GM12878 (cell line): ENCODE results near the gene CCDC159. TPM values are rescaled to one million over a fixed set of nuclear protein-coding genes. Genes with fewer than 3 reads are reported as not detected.

Experiments
- ATAC-seq: fragments of 200-7000 bp; cut with Tn5 transposase; 3 replicates; pipeline ENCODE4 v1.9.1; 2020; ENCODE audit warnings: mild to moderate bottlenecking, moderate library complexity
- BruUV-seq: library from RNA; stranded (reverse); fragments of 400-500 nt; replicated peaks from 2 replicates; lab custom pipeline; 2021; lab: Mats Ljungman, UMichigan
- CTCF ChIA-PET: fragments of 300-600 bp; sonication (Branson Sonifier 250); formaldehyde crosslinking; extraction: SDS; loops from one replicate; lab custom pipeline; 2021; ENCODE audit warnings: inconsistent platforms; lab: Yijun Ruan, JAX
- POLR2A ChIA-PET: fragments of 350-600 bp; formaldehyde crosslinking; extraction: SDS; loops from one replicate; lab custom pipeline; 2021; ENCODE audit warnings: inconsistent platforms; lab: Charles Lee
- RAD21 ChIA-PET: fragments of 300-600 bp; sonication (Branson Sonifier 250); formaldehyde crosslinking; loops from one replicate; lab custom pipeline; 2023; ENCODE audit warnings: antibody characterized with exemption; ENCODE audit not compliant: unreplicated experiment; lab: Charles Lee
- SMC1A ChIA-PET: fragments of 300-600 bp; sonication (Branson Sonifier 250); formaldehyde crosslinking; loops from one replicate; lab custom pipeline; 2023; ENCODE audit not compliant: unreplicated experiment, uncharacterized antibody; lab: Charles Lee
- DNase-seq: peaks from one replicate; pipeline ENCODE4 v3.0.0-alpha.2; 2011; ENCODE audit warnings: low read depth, low spot score
- FAIRE-seq: peaks from 3 replicates; lab custom pipeline; 2011; peaks lifted over from hg19 to GRCh38; lab: Jason Lieb, UNC
- H2AFZ ChIP-seq: 2 replicates; pipeline ENCODE4 v1.6.0; 2011; ENCODE audit warnings: low read depth, low read length, control low read depth; ENCODE audit not compliant: control insufficient read depth
- H3K27ac ChIP-seq: 2 replicates; pipeline ENCODE4 v1.5.1; 2011; ENCODE audit warnings: control low read depth; ENCODE audit not compliant: control insufficient read depth, insufficient read depth
- H3K27me3 ChIP-seq, 2 experiments: replicated peaks in 1 of 2; 2 replicates each; pipeline versions ENCODE4 v1.6.0 to v1.6.1; 2011; ENCODE audit warnings: low read length in 1 of 2; ENCODE audit not compliant: control insufficient read depth in 2 of 2, insufficient read depth in 2 of 2
- H3K36me3 ChIP-seq, 2 experiments: 2 replicates each; pipeline ENCODE4 v1.5.1; 2011; ENCODE audit warnings: low read length in 1 of 2; ENCODE audit not compliant: control insufficient read depth in 2 of 2, insufficient read depth in 2 of 2
- H3K4me1 ChIP-seq: 2 replicates; pipeline ENCODE4 v1.6.1; 2011; ENCODE audit warnings: mild to moderate bottlenecking, low read length, moderate library complexity, mixed read lengths; ENCODE audit not compliant: control insufficient read depth, insufficient read depth
- H3K4me2 ChIP-seq: 2 replicates; pipeline ENCODE4 v1.6.0; 2011; ENCODE audit warnings: control low read depth; ENCODE audit not compliant: control insufficient read depth, insufficient read depth
- H3K4me3 ChIP-seq: fragments of 200-600 bp; sonication (generic); 2 replicates; pipeline ENCODE4 v1.5.1; 2016
- H3K79me2 ChIP-seq: 2 replicates; pipeline ENCODE4 v1.6.0; 2011; ENCODE audit warnings: low read length; ENCODE audit not compliant: control insufficient read depth, insufficient read depth
- H3K9ac ChIP-seq: 2 replicates; pipeline ENCODE4 v1.8.0; 2011; ENCODE audit warnings: low read length, control low read depth, mixed read lengths; ENCODE audit not compliant: control insufficient read depth, insufficient read depth
- H3K9me3 ChIP-seq: replicated peaks from 3 replicates; pipeline ENCODE4 v1.5.1; 2011; ENCODE audit warnings: mild to moderate bottlenecking, low read length; ENCODE audit not compliant: control insufficient read depth, insufficient read depth
- H4K20me1 ChIP-seq: 2 replicates; pipeline ENCODE4 v1.6.0; 2011; ENCODE audit not compliant: control insufficient read depth, insufficient read depth
- CHD4 ChIP-seq: fragments of 200-600 bp; sonication (generic); IDR thresholded peaks from 2 replicates; pipeline ENCODE4 v1.6.1; 2016; ENCODE audit warnings: mild to moderate bottlenecking
- EP300 ChIP-seq, 2 experiments: fragments of 150-350 bp in 1 of 2; IDR thresholded peaks; 2 replicates each; pipeline ENCODE4 v1.6.1; 2011 to 2012; ENCODE audit warnings: low read depth in 2 of 2, low read length in 2 of 2, borderline replicate concordance in 1 of 2, improper control_type of control experiment in 1 of 2, inconsistent platforms in 1 of 2; ENCODE audit not compliant: control insufficient read depth in 1 of 2
- MTA3 ChIP-seq: IDR thresholded peaks from 2 replicates; pipeline ENCODE4 v1.6.1; 2012; ENCODE audit warnings: low read length, inconsistent platforms, borderline replicate concordance
- WGBS: methylation state at CpG from one replicate; pipeline ENCODE4 v1.1.6; 2016; ENCODE audit warnings: low lambda C conversion rate; ENCODE audit not compliant: insufficient replicate concordance, insufficient coverage; ENCODE audit errors: missing lambda C conversion rate; 5-methylcytosine and 5-hydroxymethylcytosine counted together
- in situ Hi-C: fragments of 300-500 bp; cut with MboI; formaldehyde crosslinking; loops from 9 replicates; pipeline ENCODE4 v1.14.3; 2018; ENCODE audit warnings: mixed read lengths
- intact Hi-C: fragments of 100-400 bp; cut with micrococcal nuclease; formaldehyde crosslinking; loops from one replicate; pipeline ENCODE4 v1.14.2; 2022; ENCODE audit not compliant: unreplicated experiment
- polyA plus RNA-seq, 11 experiments: library from polyadenylated mRNA; depleted of rRNA in 4 of 11; unstranded in 6 of 11; stranded (reverse) in 5 of 11; fragments of >200 nt; fragmentation: Nextera tagmentation in 4 of 11; fragmentation: Illumina TruSeq in 1 of 11; extraction: Ambion mirVana in 4 of 11; extraction: Trizol in 1 of 11; gene quantifications; 1 replicate in 1 of 11; 2 replicates in 10 of 11; pipeline versions ENCODE4 v1.2.1 to v1.2.3, GENCODE V29; 2011 to 2016; ENCODE audit warnings: inconsistent platforms in 2 of 11, missing spikeins in 2 of 11, low read depth in 1 of 11
- total RNA-seq, 4 experiments: library from RNA; depleted of rRNA in 3 of 4; stranded (reverse); fragments of >200 nt in 3 of 4; fragmentation: Illumina TruSeq in 1 of 4; extraction: Trizol in 1 of 4; gene quantifications; 2 replicates each; pipeline versions ENCODE4 v1.2.1 to v1.2.3, GENCODE V29; 2013 to 2021
- TF ChIP-seq, protein P1 (sequence below): IDR thresholded peaks from 2 replicates; pipeline ENCODE4 v1.6.1; 2012; ENCODE audit warnings: low read length, inconsistent platforms

Gene CCDC159
- total and polyA plus RNA-seq, 10 of the 15 experiments (the other 5 are each of a cell fraction or from before 2014, with no cell fraction given), result 0.61 to 14.7 (median 10.1) TPM

- POLR2A ChIA-PET, result interaction anchor here (0.7 kb wide), 1 partner anchor 160 kb away, joined by 3 read pairs; no protein-coding TSS in a partner anchor
- no peak for TF ChIP-seq EP300 (IDR thresholded peaks at IDR 0.05; ENCODE audit: borderline replicate concordance in 1 of 2, control insufficient read depth in 1 of 2, low read depth in 2 of 2, low read length in 2 of 2)
- no peak for TF ChIP-seq MTA3
- TF ChIP-seq, protein P1, sequence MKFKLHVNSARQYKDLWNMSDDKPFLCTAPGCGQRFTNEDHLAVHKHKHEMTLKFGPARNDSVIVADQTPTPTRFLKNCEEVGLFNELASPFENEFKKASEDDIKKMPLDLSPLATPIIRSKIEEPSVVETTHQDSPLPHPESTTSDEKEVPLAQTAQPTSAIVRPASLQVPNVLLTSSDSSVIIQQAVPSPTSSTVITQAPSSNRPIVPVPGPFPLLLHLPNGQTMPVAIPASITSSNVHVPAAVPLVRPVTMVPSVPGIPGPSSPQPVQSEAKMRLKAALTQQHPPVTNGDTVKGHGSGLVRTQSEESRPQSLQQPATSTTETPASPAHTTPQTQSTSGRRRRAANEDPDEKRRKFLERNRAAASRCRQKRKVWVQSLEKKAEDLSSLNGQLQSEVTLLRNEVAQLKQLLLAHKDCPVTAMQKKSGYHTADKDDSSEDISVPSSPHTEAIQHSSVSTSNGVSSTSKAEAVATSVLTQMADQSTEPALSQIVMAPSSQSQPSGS, result no peak
- TF ChIP-seq CHD4, result no peak
- RAD21 ChIA-PET, result no interaction called here
- no TSS peak for BruUV-seq
- no peak overlapping the region for H3K27ac ChIP-seq
- H3K9ac ChIP-seq, result no peak overlapping the region
- FAIRE-seq (no peak), ATAC-seq (no peak), DNase-seq (no peak)
- no peaks in the 10 kb centered on the region for H4K20me1 ChIP-seq
- H3K9me3 ChIP-seq, result no peaks in the 10 kb centered on the region
- WGBS, result 69% methylated on average over 5 of the region's 5 CpGs
- H3K36me3 ChIP-seq, result no peaks in the 10 kb centered on the region
- SMC1A ChIA-PET, result no interaction called here
- peaks cover 11% of the 10 kb centered on the region for H3K4me1 ChIP-seq
- H3K27me3 ChIP-seq, result peaks cover 0 to 5% of the 10 kb centered on the region in 2 experiments; a peak in 2 of 4 replicates
- H3K4me3 ChIP-seq, result no peak overlapping the region
- intact Hi-C loops, result loop anchor here (5.0 kb wide), 1 partner anchor 198 kb away; no protein-coding TSS in a partner anchor
- no peak overlapping the region for H2AFZ ChIP-seq
- in situ Hi-C loops, result no loop called here
- CTCF ChIA-PET, result interaction anchor here (0.7 to 2.1 kb wide), 3 partner anchors 51 to 93 kb away, joined by 3 to 12 read pairs (median 9); partner anchors contain the start of genes ODAD3 and PRKCSH
- no peak overlapping the region for H3K4me2 ChIP-seq
- no peaks in the 10 kb centered on the region for H3K79me2 ChIP-seq
Observed at GRCh38 chr19:11384778-11385129, 38.4 kb downstream of the CCDC159 start.
